DOHH2 (cell line): ENCODE results near the gene TIMMDC1.

Experiments
- H3F3A ChIP-seq: fragments of 200-600 bp; sonication (generic), shearing (Covaris generic); 2 replicates; pipeline ENCODE4 v1.6.0; 2016; ENCODE audit warnings: antibody characterized with exemption, mild to moderate bottlenecking; ENCODE audit not compliant: control insufficient read depth, insufficient read depth
- H3K27ac ChIP-seq: fragments of 200-600 bp; sonication (generic); 2 replicates; pipeline ENCODE4 v1.5.1; 2014; ENCODE audit warnings: low read depth, mild to moderate bottlenecking, low read length, moderate library complexity
- H3K27me3 ChIP-seq: fragments of 200-600 bp; sonication (generic); 2 replicates; pipeline ENCODE4 v1.6.1; 2014; ENCODE audit warnings: mild to moderate bottlenecking, low read length, mixed read lengths; ENCODE audit not compliant: control insufficient read depth
- H3K36me3 ChIP-seq: fragments of 200-600 bp; sonication (generic); 2 replicates; pipeline ENCODE4 v1.6.1; 2014; ENCODE audit warnings: mild to moderate bottlenecking, low read length, moderate library complexity, mixed read lengths; ENCODE audit not compliant: control insufficient read depth
- H3K4me1 ChIP-seq: fragments of 200-600 bp; sonication (generic); 2 replicates; pipeline ENCODE4 v1.6.1; 2014; ENCODE audit warnings: mild to moderate bottlenecking, low read length, mixed read lengths; ENCODE audit not compliant: control insufficient read depth
- H3K4me2 ChIP-seq: fragments of 200-600 bp; sonication (generic); 2 replicates; pipeline ENCODE4 v1.6.0; 2014; ENCODE audit warnings: mild to moderate bottlenecking, low read length, moderate library complexity
- H3K4me3 ChIP-seq: fragments of 200-600 bp; sonication (generic); 2 replicates; pipeline ENCODE4 v1.5.1; 2014; ENCODE audit warnings: mild to moderate bottlenecking, low read length, mixed read lengths
- H3K79me2 ChIP-seq: fragments of 200-600 bp; sonication (generic); 2 replicates; pipeline ENCODE4 v1.6.1; 2014; ENCODE audit warnings: mild to moderate bottlenecking, low read length, mixed read lengths; ENCODE audit not compliant: control insufficient read depth
- H3K9me2 ChIP-seq: fragments of 200-600 bp; sonication (generic); replicated peaks from 2 replicates; pipeline ENCODE4 v1.6.1; 2014; ENCODE audit warnings: mild to moderate bottlenecking, low read length, mixed read lengths; ENCODE audit not compliant: control insufficient read depth
- H3K9me3 ChIP-seq: fragments of 200-600 bp; sonication (generic); 2 replicates; pipeline ENCODE4 v1.6.1; 2014; ENCODE audit warnings: antibody characterized with exemption, low read length, mixed read lengths; ENCODE audit not compliant: control insufficient read depth, insufficient read depth
- H4K20me1 ChIP-seq: fragments of 200-600 bp; sonication (generic); 2 replicates; pipeline ENCODE4 v1.6.0; 2014; ENCODE audit warnings: low read depth, mild to moderate bottlenecking, antibody characterized with exemption, low read length, moderate library complexity; ENCODE audit not compliant: control insufficient read depth, insufficient read depth
- CTCF ChIP-seq: fragments of 200-600 bp; sonication (generic); IDR thresholded peaks from one replicate; pipeline ENCODE4 v1.5.1; 2014; ENCODE audit warnings: antibody characterized with exemption, mild to moderate bottlenecking, low read depth, low read length; ENCODE audit not compliant: poor library complexity, severe bottlenecking
- EZH2phosphoT487 ChIP-seq: fragments of 200-600 bp; sonication (generic); IDR thresholded peaks from 2 replicates; pipeline ENCODE4 v1.6.1; 2017; ENCODE audit warnings: borderline replicate concordance, mild to moderate bottlenecking, antibody characterized with exemption, low read length, moderate library complexity, mixed read lengths

TIMMDC1 gene

DNA sequence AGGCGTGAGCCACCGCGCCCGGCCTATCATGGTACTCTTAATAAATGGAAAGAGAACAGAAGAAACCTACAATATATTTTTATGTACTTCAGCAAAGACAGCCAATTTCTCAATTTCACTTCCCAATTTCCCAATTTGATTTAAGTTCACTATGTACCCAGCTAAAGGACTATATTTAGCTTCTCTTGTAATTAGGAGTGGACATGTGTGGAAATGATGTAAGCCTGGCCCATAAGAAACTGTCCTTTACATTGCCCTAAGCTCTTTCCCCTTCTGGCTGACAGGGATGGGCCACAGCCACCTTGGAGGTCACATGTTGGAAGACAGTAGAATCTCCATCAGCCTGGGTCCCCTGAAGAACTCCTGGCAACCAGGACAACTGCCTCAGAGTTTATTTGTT, 41.1 kb upstream of the TIMMDC1 start:
- Histone ChIP-seq H4K20me1 (no peaks in the 10 kb centered on the region), H3K9me3 (no peaks in the 10 kb centered on the region), H3F3A (no peaks in the 10 kb centered on the region; the same call in 1 of the 2 replicates), H3K79me2 (peaks cover 17% of the 10 kb centered on the region), H3K27ac (no peak overlapping the region), H3K9me2 (no peaks in the 10 kb centered on the region), H3K4me1 (peaks cover 7% of the 10 kb centered on the region), H3K4me2 (no peak overlapping the region), H3K27me3 (no peaks in the 10 kb centered on the region), H3K36me3 (peaks cover 86% of the 10 kb centered on the region), H3K4me3 (no peak overlapping the region)
- TF ChIP-seq CTCF (no peak), EZH2phosphoT487 (no peak)

GRCh38 chr3:119463171-119464169, 34.9 kb upstream of the TIMMDC1 start, which contains the start of gene TMEM39A:
TSS of gene TMEM39A (minus strand) at chr3:119463615. CDS start at chr3:119462074, 1,541 bp downstream.
- no peaks in the 10 kb centered on the region for H3K9me2 ChIP-seq
- peaks cover 34% of the 10 kb centered on the region for H3K79me2 ChIP-seq
- peak within 1 kb of the TSS; percentile 37 for H3K27ac ChIP-seq
- peaks cover 6% of the 10 kb centered on the region for H3F3A ChIP-seq
- no peaks in the 10 kb centered on the region for H3K9me3 ChIP-seq
- no peak for TF ChIP-seq CTCF
- TF ChIP-seq EZH2phosphoT487: no peak
- peaks cover 27% of the 10 kb centered on the region for H3K4me1 ChIP-seq
- H4K20me1 ChIP-seq: no peaks in the 10 kb centered on the region
- H3K27me3 ChIP-seq: no peaks in the 10 kb centered on the region
- H3K4me2 ChIP-seq: peak within 1 kb of the TSS; percentile 90
- peak within 1 kb of the TSS; percentile 86 for H3K4me3 ChIP-seq
- H3K36me3 ChIP-seq: peaks cover 33% of the 10 kb centered on the region

DNA sequence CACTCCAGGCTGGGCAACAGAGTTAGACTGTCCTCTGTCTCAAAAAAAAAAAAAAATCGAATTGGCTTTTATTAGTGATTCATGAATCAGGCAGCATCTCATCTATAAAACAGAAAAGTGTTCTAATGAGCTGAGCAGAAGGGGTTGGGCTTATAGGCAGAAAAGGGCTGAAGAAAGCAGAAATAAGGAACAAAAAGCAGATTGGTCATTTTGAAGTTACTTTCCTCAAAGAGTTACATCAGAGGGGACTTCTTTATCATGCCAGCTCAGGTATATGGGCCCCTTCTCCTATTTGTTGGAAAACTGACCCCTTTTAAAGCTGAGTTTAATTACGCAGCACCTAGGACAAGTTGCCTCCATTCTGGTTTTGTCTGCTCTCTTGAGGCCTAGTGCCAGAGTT, 30.3 kb upstream of the TIMMDC1 start:
- H3K9me3 ChIP-seq: no peaks in the 10 kb centered on the region
- peaks cover 30% of the 10 kb centered on the region for H3K79me2 ChIP-seq
- peaks cover 18% of the 10 kb centered on the region for H3K36me3 ChIP-seq
- peaks cover 32% of the 10 kb centered on the region for H3K4me1 ChIP-seq
- H3K4me2 ChIP-seq: peak overlapping the region; percentile 84
- H3K4me3 ChIP-seq: peak overlapping the region; percentile 92
- H3F3A ChIP-seq: peaks cover 6% of the 10 kb centered on the region; the same call in 1 of the 2 replicates
- no peaks in the 10 kb centered on the region for H4K20me1 ChIP-seq
- no peaks in the 10 kb centered on the region for H3K27me3 ChIP-seq
- no peaks in the 10 kb centered on the region for H3K9me2 ChIP-seq
- no peak for TF ChIP-seq CTCF
- no peak for TF ChIP-seq EZH2phosphoT487
- H3K27ac ChIP-seq: peak overlapping the region; percentile 33; the same call in 1 of the 2 replicates
